ENCODE data around the gene GNAQ.
"Not testable (repeated sequence)": the region's sequence is repeated elsewhere in the genome, so short reads cannot be mapped to it uniquely, and the experiment has no call there.

GRCh38 chr9:77690723-77691122, 340.9 kb downstream of the GNAQ start:
- not testable (repeated sequence) for TF ChIP-seq CTCF (conservative IDR thresholded peaks at IDR 0.05; ENCODE audit: low read depth, low read length); EZH2 (IDR thresholded peaks at IDR 0.05; ENCODE audit: low read length, unreplicated experiment); EZH2phosphoT487 (IDR thresholded peaks at IDR 0.05; ENCODE audit: borderline replicate concordance, low read length)
